HepG2 (cell line): ENCODE results near the gene KANSL1L. TPM values are rescaled to one million over a fixed set of nuclear protein-coding genes. Genes with fewer than 3 reads are reported as not detected.

Experiments used
- ATAC-seq: fragments of 200-7000 bp; cut with Tn5 transposase; 3 replicates; pipeline ENCODE4 v1.9.1; 2020; ENCODE audit warnings: mild to moderate bottlenecking, moderate library complexity
- BruUV-seq: library from RNA; stranded (reverse); fragments of 400-500 nt; replicated peaks from 2 replicates; lab custom pipeline; 2021; lab: Mats Ljungman, UMichigan
- CTCF ChIA-PET: fragments of 300-600 bp; formaldehyde crosslinking; extraction: SDS; loops from one replicate; lab custom pipeline; 2021; ENCODE audit warnings: low total read pairs, inconsistent platforms, low intra/inter-chr PET ratio; lab: Yijun Ruan, JAX
- POLR2A ChIA-PET: fragments of 350-600 bp; sonication (Branson Sonifier 250); formaldehyde crosslinking; loops from one replicate; lab custom pipeline; 2020; ENCODE audit warnings: antibody characterized with exemption, inconsistent platforms; lab: Yijun Ruan, JAX
- DNase-seq: peaks from one replicate; pipeline ENCODE4 v3.0.0-alpha.2; 2015; ENCODE audit warnings: low spot score
- FAIRE-seq: peaks from 3 replicates; lab custom pipeline; 2011; peaks lifted over from hg19 to GRCh38; lab: Jason Lieb, UNC
- H2AFZ ChIP-seq: one replicate; pipeline ENCODE4 v1.6.1; 2011; ENCODE audit warnings: low read length, inconsistent platforms
- H3K27ac ChIP-seq: fragments of 300-600 bp; 3 replicates; pipeline ENCODE4 v1.8.0; 2011; ENCODE audit warnings: mixed run types, mild to moderate bottlenecking, mixed read lengths, low read length, inconsistent platforms; ENCODE audit not compliant: insufficient read depth; ENCODE audit errors: extremely low read length
- H3K27me3 ChIP-seq, 2 experiments: fragments of 200-600 bp in 1 of 2; 2 replicates in 1 of 2; 3 replicates in 1 of 2; pipeline versions ENCODE4 v1.6.0 to v1.8.0; 2011; ENCODE audit warnings: low read length in 2 of 2, mild to moderate bottlenecking in 2 of 2, moderate library complexity in 2 of 2, inconsistent platforms in 1 of 2; ENCODE audit not compliant: insufficient read depth in 2 of 2, control insufficient read depth in 1 of 2
- H3K36me3 ChIP-seq, 2 experiments: fragments of 200-600 bp in 1 of 2; replicated peaks in 1 of 2; 2 replicates in 1 of 2; 3 replicates in 1 of 2; pipeline versions ENCODE4 v1.5.1 to v1.8.0; 2011; ENCODE audit warnings: low read length in 2 of 2, inconsistent platforms in 1 of 2; ENCODE audit not compliant: insufficient read depth in 2 of 2, control insufficient read depth in 1 of 2
- H3K4me1 ChIP-seq: 2 replicates; pipeline ENCODE4 v1.5.1; 2012; ENCODE audit warnings: low read length, inconsistent platforms; ENCODE audit not compliant: insufficient read depth
- H3K4me2 ChIP-seq: 2 replicates; pipeline ENCODE4 v1.6.0; 2011; ENCODE audit warnings: low read depth, low read length, inconsistent platforms
- H3K4me3 ChIP-seq, 3 experiments: fragments of 200-600 bp in 1 of 3; sonication (generic), shearing (Covaris generic) in 1 of 3; replicated peaks in 1 of 3; 2 replicates each; pipeline ENCODE4 v1.5.1; 2011 to 2016; ENCODE audit warnings: low read length in 3 of 3, inconsistent platforms in 2 of 3, low read depth in 2 of 3, mild to moderate bottlenecking in 2 of 3, control low read depth in 1 of 3, mixed read lengths in 1 of 3; ENCODE audit not compliant: insufficient read depth in 1 of 3
- H3K79me2 ChIP-seq: one replicate; pipeline ENCODE4 v1.6.1; 2011; ENCODE audit warnings: low read length, inconsistent platforms; ENCODE audit not compliant: insufficient read depth
- H3K9ac ChIP-seq: 2 replicates; pipeline ENCODE4 v1.6.0; 2011; ENCODE audit warnings: mild to moderate bottlenecking, low read depth, low read length, inconsistent platforms; ENCODE audit not compliant: insufficient read depth
- H3K9me3 ChIP-seq: 2 replicates; pipeline ENCODE4 v1.5.1; 2012; ENCODE audit warnings: mild to moderate bottlenecking, low read length
- H4K20me1 ChIP-seq: 2 replicates; pipeline ENCODE4 v1.6.0; 2011; ENCODE audit warnings: inconsistent platforms, mild to moderate bottlenecking, low read length, moderate library complexity; ENCODE audit not compliant: insufficient read depth
- GABPA ChIP-seq, 2 experiments: IDR thresholded peaks; 2 replicates each; pipeline ENCODE4 v1.6.1; 2011 to 2016; ENCODE audit warnings: low read depth in 2 of 2, low read length in 1 of 2, missing biosample characterization in 1 of 2, missing genetic modification characterization in 1 of 2
- KLF6 ChIP-seq: IDR thresholded peaks from 2 replicates; pipeline ENCODE4 v1.8.0; 2016; ENCODE audit warnings: missing biosample characterization, missing genetic modification reagents
- MAFF ChIP-seq: IDR thresholded peaks from 2 replicates; pipeline ENCODE4 v1.6.1; 2011; ENCODE audit warnings: low read depth, low read length, improper control_type of control experiment
- MAFK ChIP-seq, 2 experiments: IDR thresholded peaks in 1 of 2; conservative IDR thresholded peaks in 1 of 2; 2 replicates each; pipeline ENCODE4 v1.6.1; 2011; ENCODE audit warnings: improper control_type of control experiment in 2 of 2, low read length in 2 of 2
- SSRP1 ChIP-seq: IDR thresholded peaks from 2 replicates; pipeline ENCODE4 v1.6.1; 2016; ENCODE audit warnings: control low read depth
- ZNF256 ChIP-seq: sonication (generic); formaldehyde crosslinking; conservative IDR thresholded peaks from 2 replicates; pipeline ENCODE4 v1.4.0; 2020; ENCODE audit warnings: missing genetic modification reagents
- ZNF549 ChIP-seq: sonication (generic); formaldehyde crosslinking; IDR thresholded peaks from 2 replicates; pipeline ENCODE4 v1.5.0; 2020; ENCODE audit warnings: missing genetic modification reagents
- ZSCAN20 ChIP-seq: sonication (generic); formaldehyde crosslinking; IDR thresholded peaks from 2 replicates; pipeline ENCODE4 v1.4.0; 2020; ENCODE audit warnings: missing genetic modification reagents, mild to moderate bottlenecking, borderline replicate concordance
- WGBS: methylation state at CpG from one replicate; pipeline ENCODE4 v1.1.6; 2017; ENCODE audit warnings: low lambda C conversion rate; 5-methylcytosine and 5-hydroxymethylcytosine counted together
- in situ Hi-C: cut with HindIII; loops from 2 replicates; pipeline ENCODE4 v1.10.0; 2017; ENCODE audit warnings: low pct_unique_long_range_greater_than_20kb; ENCODE audit not compliant: extremely low pct_ligation_motif_present
- intact Hi-C: fragments of 100-400 bp; cut with micrococcal nuclease; formaldehyde crosslinking; loops from one replicate; pipeline ENCODE4 v1.10.0; 2022; ENCODE audit not compliant: unreplicated experiment
- polyA plus RNA-seq, 8 experiments: library from polyadenylated mRNA; depleted of rRNA in 3 of 8; stranded (reverse) in 7 of 8; unstranded in 1 of 8; fragments of >200 nt; fragmentation: Illumina TruSeq in 4 of 8; extraction: Trizol in 4 of 8; gene quantifications; 2 replicates each; pipeline versions ENCODE4 v1.2.1 to v1.2.3, GENCODE V29; 2011 to 2016; ENCODE audit warnings: low read depth in 4 of 8, missing spikeins in 1 of 8, mixed read lengths in 1 of 8; ENCODE audit not compliant: insufficient read depth in 1 of 8
- total RNA-seq, 5 experiments: library from RNA; depleted of rRNA; stranded (reverse); fragments of >200 nt; fragmentation: Illumina TruSeq; extraction: Trizol; gene quantifications; 2 replicates each; pipeline ENCODE4 v1.2.3, GENCODE V29; 2016; ENCODE audit warnings: low read depth in 1 of 5
- TF ChIP-seq, protein P1 (sequence below): sonication (generic); formaldehyde crosslinking; IDR thresholded peaks from 2 replicates; pipeline ENCODE4 v1.5.1; 2020; ENCODE audit warnings: mild to moderate bottlenecking, missing genetic modification reagents, moderate library complexity

KANSL1L gene
- total and polyA plus RNA-seq, 2 of the 13 experiments (the other 11 are each of a cell fraction or from before 2014, with no cell fraction given): 5.4 to 10.3 TPM

DNA sequence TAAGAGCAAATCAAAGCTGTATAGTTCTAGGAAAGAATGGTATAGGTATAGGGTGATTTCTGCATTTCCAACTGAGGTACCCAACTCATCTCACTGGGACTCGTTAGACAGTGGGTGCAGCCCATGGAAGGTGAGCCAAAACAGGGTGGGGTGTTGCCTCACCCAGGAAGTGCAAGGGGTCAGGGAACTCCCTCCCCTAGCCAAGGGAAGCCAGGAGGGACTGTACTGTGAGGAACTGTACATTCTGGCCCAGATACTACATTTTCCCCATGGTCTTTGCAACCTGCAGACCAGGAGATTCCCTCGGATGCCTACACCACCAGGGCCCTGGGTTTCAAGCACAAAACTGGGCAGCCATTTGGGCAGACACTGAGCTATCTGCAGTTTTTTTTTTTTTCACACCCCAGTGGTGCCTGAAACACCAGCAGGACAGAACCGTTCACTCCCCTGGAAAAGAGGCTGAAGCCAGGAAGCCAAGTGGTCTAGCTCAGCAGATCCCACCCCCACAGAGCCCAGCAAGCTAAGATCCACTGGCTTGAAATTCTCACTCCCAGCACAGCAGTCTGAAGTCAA is 9.9 kb upstream of the KANSL1L start (continued):
- TF ChIP-seq, protein P1, sequence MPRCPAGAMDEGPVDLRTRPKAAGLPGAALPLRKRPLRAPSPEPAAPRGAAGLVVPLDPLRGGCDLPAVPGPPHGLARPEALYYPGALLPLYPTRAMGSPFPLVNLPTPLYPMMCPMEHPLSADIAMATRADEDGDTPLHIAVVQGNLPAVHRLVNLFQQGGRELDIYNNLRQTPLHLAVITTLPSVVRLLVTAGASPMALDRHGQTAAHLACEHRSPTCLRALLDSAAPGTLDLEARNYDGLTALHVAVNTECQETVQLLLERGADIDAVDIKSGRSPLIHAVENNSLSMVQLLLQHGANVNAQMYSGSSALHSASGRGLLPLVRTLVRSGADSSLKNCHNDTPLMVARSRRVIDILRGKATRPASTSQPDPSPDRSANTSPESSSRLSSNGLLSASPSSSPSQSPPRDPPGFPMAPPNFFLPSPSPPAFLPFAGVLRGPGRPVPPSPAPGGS (CRISPR knock-in tag): 0 out of 2 replicates have a peak, but pooled peaks have one; percentile 33

DNA sequence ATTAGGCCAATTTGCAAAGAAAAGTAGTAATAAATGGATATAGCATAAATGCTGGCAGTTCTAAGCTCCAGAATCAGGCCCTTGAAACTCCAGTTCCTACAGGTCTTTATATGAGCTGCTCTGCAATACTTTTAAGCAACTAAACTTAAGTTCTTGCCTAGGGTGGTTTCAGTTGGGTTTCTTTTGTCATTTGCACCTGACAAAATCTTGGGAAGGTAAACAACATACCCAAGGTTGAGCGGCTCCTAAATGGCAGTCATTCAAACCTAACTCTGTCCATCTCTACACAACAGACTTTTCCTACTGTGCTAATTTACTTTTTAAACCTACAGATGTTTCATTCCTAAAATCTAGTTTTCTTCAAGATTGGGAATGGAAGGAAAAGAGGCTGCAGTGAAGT is 9.3 kb upstream of the KANSL1L start:
- POLR2A ChIA-PET: no interaction called here

DNA sequence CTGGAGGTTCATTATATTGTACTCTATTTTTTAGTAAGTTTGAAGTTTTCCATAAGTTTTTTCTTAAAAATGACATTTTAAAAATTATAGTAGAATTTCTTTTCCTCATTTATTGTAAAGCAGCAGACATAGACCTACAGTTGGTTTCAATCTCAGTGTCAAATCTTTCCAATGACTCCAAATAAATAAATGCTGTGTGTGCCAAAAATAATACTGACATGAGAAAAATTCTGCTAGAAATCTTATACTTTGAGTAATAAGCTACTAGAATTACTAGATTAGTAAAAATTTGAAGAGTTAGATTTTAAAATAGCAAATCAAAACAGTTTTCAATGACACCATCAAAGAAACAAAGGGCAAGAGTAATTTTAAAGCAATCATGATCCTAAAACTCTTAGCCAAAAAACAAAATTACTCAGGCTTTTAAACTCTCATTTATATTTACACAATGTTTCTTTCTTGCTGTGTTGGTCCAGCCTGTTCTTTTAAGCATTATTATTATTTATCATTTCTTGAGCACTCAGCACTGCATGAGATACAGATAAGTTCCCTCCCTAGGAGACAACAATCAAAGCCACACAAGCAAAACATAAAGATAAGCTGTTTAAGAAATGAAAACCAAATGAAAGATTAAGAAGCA is 8.3 kb upstream of the KANSL1L start:
- Histone ChIP-seq H3K36me3 (no peaks in the 10 kb centered on the region), H2AFZ (no peak overlapping the region), H3K27ac (no peak overlapping the region), H3K9ac (no peak overlapping the region), H3K4me3 (no peak overlapping the region), H3K4me1 (peaks cover 16% of the 10 kb centered on the region), H3K9me3 (0 out of 2 replicates have a peak, but pooled peaks cover 6% of the 10 kb centered on the region), H4K20me1 (no peaks in the 10 kb centered on the region), H3K27me3 (no peaks in the 10 kb centered on the region; a peak in 1 of 5 replicates), H3K79me2 (no peaks in the 10 kb centered on the region), H3K4me2 (no peak overlapping the region)
- CTCF ChIA-PET: no interaction called here
- in situ Hi-C loops: loop anchor here (25.0 kb wide), 1 partner anchor 1792 kb away; no protein-coding TSS in a partner anchor
- intact Hi-C loops: no loop called here
- no TSS peak for BruUV-seq
- no peak for TF ChIP-seq ZNF549 (CRISPR knock-in tag)
- peak; percentile 38; the same call in 1 of the 2 replicates for TF ChIP-seq MAFF
- peak; percentile 44 to 53 for TF ChIP-seq MAFK (conservative IDR thresholded peaks at IDR 0.05 in 1 of 2, IDR thresholded peaks at IDR 0.05 in 1 of 2; ENCODE audit: low read length in 2 of 2)
- TF ChIP-seq ZSCAN20 (CRISPR knock-in tag): no peak
- no peak for TF ChIP-seq SSRP1
- no peak for TF ChIP-seq GABPA (IDR thresholded peaks at IDR 0.05; ENCODE audit: low read depth, low read length)
- TF ChIP-seq GABPA (CRISPR knock-in tag; IDR thresholded peaks at IDR 0.05; ENCODE audit: low read depth): no peak
- POLR2A ChIA-PET: no interaction called here
- no peak for DNase-seq
- FAIRE-seq: no peak
- no peak for ATAC-seq

More for the DNA sequence above, 9.3 kb upstream of the KANSL1L start:
- Histone ChIP-seq H3K9me3 (0 out of 2 replicates have a peak, but pooled peaks cover 13% of the 10 kb centered on the region), H3K27me3 (no peaks in the 10 kb centered on the region; a peak in 1 of 5 replicates), H3K9ac (no peak overlapping the region), H3K36me3 (no peaks in the 10 kb centered on the region), H3K4me2 (no peak overlapping the region), H3K79me2 (no peaks in the 10 kb centered on the region), H2AFZ (no peak overlapping the region), H3K27ac (no peak overlapping the region), H4K20me1 (no peaks in the 10 kb centered on the region)
- CTCF ChIA-PET: no interaction called here
- 48% methylated on average over 1 of the region's 1 CpG for WGBS
- intact Hi-C loops: no loop called here
- ATAC-seq (no peak), DNase-seq (no peak), FAIRE-seq (no peak)
- no TSS peak for BruUV-seq
- in situ Hi-C loops: loop anchor here (25.0 kb wide), 1 partner anchor 1793 kb away; no protein-coding TSS in a partner anchor
- TF ChIP-seq ZNF256 (CRISPR knock-in tag) (no peak), KLF6 (no peak)
- TF ChIP-seq, all 625 proteins: peak for 0
- Histone ChIP-seq H3K4me1 (peaks cover 16% of the 10 kb centered on the region), H3K4me3 (no peak overlapping the region)
